H1 (cell line): ENCODE measurements around the gene STAMBPL1. TPM values are rescaled to one million over a fixed set of nuclear protein-coding genes. Genes with fewer than 3 reads are reported as not detected.

Experiments used
- CHD1 ChIP-seq: IDR thresholded peaks from 2 replicates; pipeline ENCODE4 v1.6.1; 2012; ENCODE audit warnings: low read depth, low read length, improper control_type of control experiment
- CREB1 ChIP-seq: IDR thresholded peaks from 2 replicates; pipeline ENCODE4 v1.6.1; 2012; ENCODE audit warnings: inconsistent platforms
- EGR1 ChIP-seq: IDR thresholded peaks from 2 replicates; pipeline ENCODE4 v1.6.1; 2011; ENCODE audit warnings: low read depth, low read length, borderline replicate concordance
- EP300 ChIP-seq, 2 experiments: IDR thresholded peaks; 1 replicate in 1 of 2; 2 replicates in 1 of 2; pipeline ENCODE4 v1.6.1; 2011 to 2012; ENCODE audit warnings: low read depth in 2 of 2, low read length in 2 of 2, mild to moderate bottlenecking in 2 of 2, borderline replicate concordance in 1 of 2, inconsistent platforms in 1 of 2, moderate library complexity in 1 of 2
- TCF12 ChIP-seq: IDR thresholded peaks from 2 replicates; pipeline ENCODE4 v1.6.1; 2011; ENCODE audit warnings: low read depth, mild to moderate bottlenecking, low read length
- ZNF274 ChIP-seq: IDR thresholded peaks from 2 replicates; pipeline ENCODE4 v1.7.0; 2012; ENCODE audit warnings: low read length, borderline replicate concordance; ENCODE audit errors: extremely low read depth
- polyA plus RNA-seq, 7 experiments: library from polyadenylated mRNA; depleted of rRNA in 3 of 7; stranded (reverse) in 5 of 7; unstranded in 2 of 7; fragments of >200 nt in 5 of 7; fragments of 200-250 nt in 2 of 7; gene quantifications; 1 replicate in 5 of 7; 2 replicates in 1 of 7; 4 replicates in 1 of 7; pipeline versions ENCODE4 v1.2.1 to v1.2.3, GENCODE V29; 2011 to 2013; ENCODE audit warnings: missing spikeins in 2 of 7, mixed read lengths in 2 of 7
- total RNA-seq: library from RNA; stranded (reverse); fragmentation: NEBNext Ultra II Directional; extraction: Animal tissue kit (Norgen Biotek cat#: 25700); gene quantifications from 2 replicates; pipeline ENCODE4 v1.2.1, GENCODE V29; 2021

Gene STAMBPL1
- total and polyA plus RNA-seq, 2 of the 8 experiments (the other 6 are each of a cell fraction or from before 2014, with no cell fraction given) = 5.5 TPM

DNA sequence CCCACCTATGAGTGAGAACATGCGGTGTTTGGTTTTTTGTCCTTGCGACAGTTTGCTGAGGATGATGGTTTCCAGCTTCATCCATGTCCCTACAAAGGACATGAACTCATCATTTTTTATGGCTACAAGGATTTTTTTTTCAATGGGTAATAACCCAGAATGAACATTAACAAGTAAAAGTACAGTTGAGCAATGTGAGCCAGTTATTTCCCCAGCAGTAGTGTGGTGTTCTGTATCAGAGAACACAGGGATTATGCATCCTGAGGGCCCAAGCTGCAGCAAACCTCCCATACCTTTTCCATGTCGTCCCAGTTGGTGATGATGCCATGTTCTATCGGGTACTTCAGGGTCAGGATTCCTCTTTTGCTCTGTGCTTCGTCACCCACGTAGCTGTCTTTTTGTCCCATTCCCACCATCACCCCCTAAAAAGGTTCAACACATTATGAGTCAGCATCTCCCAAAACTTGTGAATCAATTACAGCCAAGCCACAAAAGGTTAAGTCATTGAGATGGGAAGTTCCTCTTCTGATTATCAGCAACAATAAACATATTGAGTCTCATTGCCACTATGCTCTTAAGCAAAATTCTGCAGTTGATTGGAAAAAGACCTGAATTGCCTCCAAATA is 67.0 kb downstream of the STAMBPL1 start (continued):
- no peak for TF ChIP-seq EP300 (IDR thresholded peaks at IDR 0.05; ENCODE audit: borderline replicate concordance in 1 of 2, low read depth in 2 of 2, low read length in 2 of 2)
- no peak for TF ChIP-seq CHD1
- TF ChIP-seq EGR1 = no peak
- TF ChIP-seq CREB1 = no peak
- no peak for TF ChIP-seq ZNF274
- TF ChIP-seq TCF12 = no peak
